ENCODE measurements around the gene DNMT3B.
A peak's percentile ranks its signal among the peaks of the same experiment; 100 is the strongest.
"Not testable (repeated sequence)": the region's sequence is repeated elsewhere in the genome, so short reads cannot be mapped to it uniquely, and the experiment has no call there.

The DNMT3B gene

GRCh38 chr20:32762754-32763201 is 593 bp downstream of the DNMT3B start:
- TF ChIP-seq CTCF (IDR thresholded peaks at IDR 0.05; ENCODE audit: low read depth, low read length): no peak
- peak overlapping the region; percentile 77 for H3K4me3 ChIP-seq (ENCODE audit: low read depth, low read length)
- no peaks in the 10 kb centered on the region for H3K27me3 ChIP-seq
- no peaks in the 10 kb centered on the region for H3K36me3 ChIP-seq
- H3K4me1 ChIP-seq: no peaks in the 10 kb centered on the region
- H3K9me3 ChIP-seq: no peaks in the 10 kb centered on the region; the same call in 1 of the 2 replicates
- no peak for DNase-seq

- Histone ChIP-seq H3K27me3 (no peaks in the 10 kb centered on the region), H3K4me1 (no peaks in the 10 kb centered on the region), H3K4me3 (ENCODE audit: low read depth, low read length) (peak overlapping the region; percentile 77), H3K36me3 (no peaks in the 10 kb centered on the region), H3K9me3 (no peaks in the 10 kb centered on the region; the same call in 1 of the 2 replicates)
- DNase-seq: no peak
- TF ChIP-seq CTCF (IDR thresholded peaks at IDR 0.05; ENCODE audit: low read depth, low read length): no peak
Measured at GRCh38 chr20:32763202-32764004, 1.2 kb downstream of the DNMT3B start.

- H3K4me1 ChIP-seq: no peaks in the 10 kb centered on the region
- no peak overlapping the region for H3K4me3 ChIP-seq (ENCODE audit: low read depth, low read length)
- no peak for TF ChIP-seq CTCF (IDR thresholded peaks at IDR 0.05; ENCODE audit: low read depth, low read length)
- H3K27me3 ChIP-seq: no peaks in the 10 kb centered on the region
- no peaks in the 10 kb centered on the region for H3K36me3 ChIP-seq
- DNase-seq: no peak
- H3K9me3 ChIP-seq: no peaks in the 10 kb centered on the region; the same call in 1 of the 2 replicates
Measured at GRCh38 chr20:32764005-32764960, 2.1 kb downstream of the DNMT3B start.

- not testable (repeated sequence) for H3K4me3 ChIP-seq (ENCODE audit: low read depth, low read length); H3K36me3 ChIP-seq; DNase-seq; H3K27me3 ChIP-seq; H3K4me1 ChIP-seq; H3K9me3 ChIP-seq
Measured at GRCh38 chr20:32765230-32765875, 3.2 kb downstream of the DNMT3B start.

GRCh38 chr20:32767418-32768198 is 5.4 kb downstream of the DNMT3B start:
- no peak for DNase-seq
- no peaks in the 10 kb centered on the region for H3K27me3 ChIP-seq
- H3K4me3 ChIP-seq (ENCODE audit: low read depth, low read length): no peak overlapping the region
- no peak for TF ChIP-seq CTCF (IDR thresholded peaks at IDR 0.05; ENCODE audit: low read depth, low read length)
- no peaks in the 10 kb centered on the region for H3K36me3 ChIP-seq
- no peaks in the 10 kb centered on the region for H3K4me1 ChIP-seq
- no peaks in the 10 kb centered on the region; the same call in 1 of the 2 replicates for H3K9me3 ChIP-seq
